ENCODE results near the gene CAPN10.

Gene CAPN10

DNA sequence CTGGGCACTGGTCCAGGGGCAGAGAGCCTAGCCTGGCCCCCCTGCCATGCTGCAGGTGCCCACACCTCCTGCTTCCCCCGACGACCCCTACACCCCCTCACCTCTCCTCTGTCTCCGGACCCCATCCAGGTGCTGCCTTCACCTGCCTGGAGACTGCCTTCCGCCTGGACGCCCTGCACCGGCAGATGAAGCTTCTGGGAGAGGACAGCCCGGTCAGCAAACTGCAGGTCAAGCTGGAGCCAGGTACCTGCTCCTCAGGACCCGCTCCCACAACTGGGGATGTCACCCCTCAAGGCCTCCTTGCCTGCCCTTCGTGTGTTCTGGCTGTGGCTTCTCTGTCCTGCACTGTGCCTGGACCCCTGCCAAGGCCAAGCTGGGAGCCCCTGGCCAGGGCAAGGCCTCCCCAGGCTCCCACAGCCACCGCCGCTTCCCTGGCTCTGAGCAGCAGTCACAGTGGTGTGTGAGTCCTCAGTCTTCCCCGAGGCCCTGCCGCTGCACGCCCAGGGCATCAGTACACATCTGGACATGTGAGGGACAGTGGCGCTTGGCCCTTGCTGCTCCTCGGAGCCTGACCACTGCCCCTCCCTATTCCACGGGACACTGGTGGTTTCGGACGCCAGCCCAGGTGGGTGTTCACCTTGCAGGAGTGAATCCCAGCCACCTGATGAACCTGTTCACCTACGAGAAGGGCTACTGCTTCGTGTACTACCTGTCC, 12.0 kb upstream of the CAPN10 start:
- no peak for DNase-seq (ENCODE audit: low read depth)

- no peak for DNase-seq (ENCODE audit: low read depth)
Measured at GRCh38 chr2:240575101-240575965, 11.2 kb upstream of the CAPN10 start.

GRCh38 chr2:240576036-240576435, 10.5 kb upstream of the CAPN10 start:
- DNase-seq (ENCODE audit: low read depth) = no peak

DNA sequence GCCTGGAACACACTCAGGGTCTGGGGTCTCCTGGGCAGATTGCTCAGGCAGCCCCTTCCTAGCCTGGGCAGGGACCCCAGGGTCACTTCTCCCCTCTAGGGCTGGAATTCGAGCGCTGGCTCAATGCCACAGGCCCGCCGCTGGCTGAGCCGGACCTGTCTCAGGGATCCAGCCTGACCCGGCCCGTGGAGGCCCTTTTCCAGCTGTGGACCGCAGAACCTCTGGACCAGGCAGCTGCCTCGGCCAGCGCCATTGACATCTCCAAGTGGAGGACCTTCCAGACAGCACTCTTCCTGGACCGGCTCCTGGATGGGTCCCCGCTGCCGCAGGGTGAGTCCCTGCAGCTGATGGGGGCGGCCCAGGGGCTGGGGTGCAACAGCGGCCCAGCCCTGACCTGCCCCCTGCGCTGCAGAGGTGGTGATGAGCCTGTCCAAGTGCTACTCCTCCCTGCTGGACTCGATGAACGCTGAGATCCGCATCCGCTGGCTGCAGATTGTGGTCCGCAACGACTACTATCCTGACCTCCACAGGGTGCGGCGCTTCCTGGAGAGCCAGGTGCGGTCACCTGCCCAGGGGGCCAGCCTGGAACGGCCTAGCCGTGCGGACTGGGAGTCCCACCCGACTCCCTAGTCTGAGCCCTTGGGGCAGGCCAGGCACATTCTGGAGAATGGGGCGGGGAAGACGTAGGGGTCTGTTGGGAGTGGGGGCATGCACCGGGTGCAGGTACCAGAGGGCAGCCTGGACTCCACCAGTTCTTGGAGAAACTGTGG, 9.9 kb upstream of the CAPN10 start:
- DNase-seq (ENCODE audit: low read depth) = no peak

DNA sequence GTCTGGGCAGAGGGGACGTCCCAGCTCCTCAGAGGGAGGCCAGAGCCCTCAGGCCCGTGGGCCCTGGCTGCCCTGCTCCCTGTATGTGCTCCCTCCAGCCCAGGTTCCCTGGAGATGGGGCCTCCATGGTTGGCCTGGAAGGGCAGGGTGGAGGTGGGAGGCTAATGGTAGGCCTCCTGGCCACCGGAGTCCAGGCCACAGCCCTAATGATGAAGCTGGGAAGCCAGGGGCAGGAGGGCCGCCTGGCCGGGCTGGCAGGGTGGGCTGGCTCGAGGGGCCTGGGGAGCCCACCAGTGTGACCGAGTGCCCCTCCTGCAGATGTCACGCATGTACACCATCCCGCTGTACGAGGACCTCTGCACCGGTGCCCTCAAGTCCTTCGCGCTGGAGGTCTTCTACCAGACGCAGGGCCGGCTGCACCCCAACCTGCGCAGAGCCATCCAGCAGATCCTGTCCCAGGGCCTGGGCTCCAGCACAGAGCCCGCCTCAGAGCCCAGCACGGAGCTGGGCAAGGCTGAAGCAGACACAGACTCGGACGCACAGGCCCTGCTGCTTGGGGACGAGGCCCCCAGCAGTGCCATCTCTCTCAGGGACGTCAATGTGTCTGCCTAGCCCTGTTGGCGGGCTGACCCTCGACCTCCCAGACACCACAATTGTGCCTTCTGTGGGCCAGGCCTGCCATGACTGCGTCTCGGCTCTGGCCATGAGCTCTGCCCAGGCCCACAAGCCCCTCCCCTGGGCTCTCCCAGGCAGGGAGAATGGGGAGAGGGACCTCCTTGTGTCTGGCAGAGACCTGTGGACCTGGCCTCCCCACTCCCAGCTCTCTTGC, 9.0 kb upstream of the CAPN10 start:
- DNase-seq (ENCODE audit: low read depth) = no peak

DNA sequence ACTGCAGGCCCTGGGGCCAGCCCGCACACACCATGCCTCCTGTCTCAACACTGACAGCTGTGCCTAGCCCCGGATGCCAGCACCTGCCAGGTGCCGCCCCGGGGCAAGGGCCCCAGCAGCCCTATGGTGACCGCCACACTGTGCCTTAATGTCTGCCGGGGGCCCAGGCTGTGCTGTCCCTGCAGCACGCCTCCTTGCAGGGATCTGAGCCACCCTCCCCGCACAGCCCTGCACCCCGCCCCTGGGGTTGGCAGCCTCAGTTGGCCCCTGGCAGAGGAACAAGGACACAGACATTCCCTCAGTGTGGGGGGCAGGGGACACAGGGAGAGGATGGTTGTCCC, 8.5 kb upstream of the CAPN10 start:
- DNase-seq (ENCODE audit: low read depth) = no peak

DNA sequence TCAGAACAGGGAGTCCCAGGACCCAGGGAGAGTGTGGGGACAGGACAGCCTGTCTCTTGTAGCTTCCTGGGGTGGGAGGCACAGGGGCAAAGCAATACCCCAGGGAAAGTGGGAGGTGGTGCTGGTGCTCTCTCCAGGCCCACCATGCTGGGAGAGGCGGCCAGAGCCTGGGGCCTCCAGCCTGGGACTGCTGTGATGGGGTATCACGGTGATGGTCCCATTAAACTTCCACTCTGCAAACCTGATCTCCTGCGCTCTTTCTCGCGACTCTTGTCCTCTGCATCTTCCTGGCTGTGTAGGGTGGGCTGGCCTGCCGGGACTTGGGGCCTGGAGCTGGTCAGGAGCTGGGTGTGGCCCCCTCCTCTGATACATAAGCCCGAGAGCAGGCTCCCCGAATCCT, 8.0 kb upstream of the CAPN10 start:
- no peak for DNase-seq (ENCODE audit: low read depth)

DNA sequence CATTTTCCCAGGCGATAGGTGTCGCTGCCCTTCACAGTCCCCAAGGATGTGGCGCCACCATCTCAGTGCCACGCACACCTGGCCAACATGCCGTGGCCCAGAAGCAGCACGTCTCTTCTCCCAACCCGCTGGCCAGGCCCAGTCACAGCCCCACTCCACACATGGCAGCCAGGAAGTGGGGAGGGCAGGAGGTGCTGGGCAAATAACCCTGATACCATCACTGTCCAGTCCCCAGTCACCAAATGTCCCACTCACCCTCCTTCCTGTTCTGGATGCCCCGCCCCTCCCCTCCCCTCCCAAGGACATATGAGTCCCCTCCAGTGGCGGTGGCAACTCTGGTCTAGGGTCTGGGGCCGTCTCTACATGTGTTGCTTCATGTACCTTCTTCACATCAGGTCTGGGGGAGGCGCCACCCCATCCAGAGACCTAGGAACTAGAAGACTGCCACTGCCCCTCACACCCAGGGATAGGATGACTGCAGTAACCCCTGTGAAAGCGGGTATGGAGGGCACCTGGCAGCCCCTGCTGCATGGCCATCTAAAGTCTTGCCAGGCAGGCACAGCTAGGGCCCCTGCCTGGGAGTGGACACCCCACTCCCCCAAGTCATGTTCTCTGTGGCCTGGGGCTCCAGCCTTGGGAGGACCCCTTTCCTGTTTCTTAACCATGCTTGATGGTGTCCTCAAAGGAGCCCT, 7.3 kb upstream of the CAPN10 start:
- DNase-seq (ENCODE audit: low read depth) = no peak

GRCh38 chr2:240579771-240580614, 6.5 kb upstream of the CAPN10 start:
- no peak for DNase-seq (ENCODE audit: low read depth)

DNA sequence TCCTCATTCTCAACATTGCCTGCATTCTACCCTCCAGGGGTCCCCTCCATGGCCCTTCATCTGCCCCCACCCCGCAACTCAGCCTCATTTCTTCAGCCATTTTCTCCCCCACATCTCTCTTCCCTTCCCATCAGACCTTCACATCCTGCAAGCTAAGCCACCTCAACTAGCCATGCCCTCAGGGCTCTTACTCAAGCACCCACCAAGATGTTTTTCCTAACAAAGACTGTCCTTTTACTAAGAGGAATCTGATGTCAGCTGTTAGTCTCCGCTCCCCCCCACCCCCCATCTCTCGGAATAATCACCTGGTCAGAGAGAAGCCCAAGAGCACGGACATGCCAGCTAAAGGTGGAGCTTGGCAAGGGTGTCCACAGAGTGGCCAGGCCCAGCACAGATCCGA, 4.7 kb upstream of the CAPN10 start:
- no peak for DNase-seq (ENCODE audit: low read depth)

DNA sequence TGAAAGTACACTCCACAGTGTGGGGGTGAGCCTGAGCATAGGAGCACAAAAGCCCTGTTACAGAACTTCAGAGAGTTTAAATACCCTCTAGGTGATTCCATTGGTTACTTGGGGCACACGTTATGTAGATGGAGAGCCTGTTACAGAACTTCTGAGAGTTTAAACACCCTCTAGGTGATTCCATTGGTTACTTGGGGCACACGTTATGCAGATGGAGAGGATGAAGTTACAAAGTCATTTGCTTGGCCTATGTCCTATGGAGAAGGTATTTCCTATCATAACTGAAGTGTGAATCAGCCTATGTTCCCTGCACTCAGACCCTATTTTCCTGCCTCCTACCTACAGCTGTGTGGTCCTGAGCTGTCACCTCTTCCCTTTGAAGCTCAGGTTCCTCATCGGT, 3.8 kb upstream of the CAPN10 start:
- no peak for DNase-seq (ENCODE audit: low read depth)

GRCh38 chr2:240583774-240584173, 2.8 kb upstream of the CAPN10 start:
- DNase-seq (ENCODE audit: low read depth) = no peak

DNA sequence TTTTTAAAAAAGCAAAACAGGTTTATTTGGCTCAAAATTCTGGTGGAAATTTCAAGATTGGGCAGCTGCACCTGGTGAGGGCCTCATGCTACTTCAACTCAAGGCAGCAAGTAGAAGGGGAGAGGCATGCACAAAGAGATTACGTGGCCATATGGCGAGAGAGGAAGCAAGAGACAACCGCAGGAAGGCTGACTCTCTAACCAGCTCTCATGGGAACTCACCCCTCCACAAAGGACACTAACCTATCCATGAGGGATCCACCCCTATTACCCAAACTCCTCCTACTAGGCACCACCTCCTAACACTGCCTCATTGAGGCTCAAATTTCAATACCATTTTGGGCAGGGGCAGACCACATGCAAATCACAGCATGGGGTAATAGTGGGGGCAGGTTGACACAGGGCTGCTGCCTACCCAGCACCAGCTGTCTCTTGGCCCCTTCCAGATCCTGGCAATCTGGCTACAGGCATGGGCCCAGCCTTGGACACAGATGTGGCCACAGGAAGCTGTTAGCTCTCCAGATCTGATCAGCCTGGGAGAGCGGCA, 2.0 kb upstream of the CAPN10 start:
- no peak for DNase-seq (ENCODE audit: low read depth)

GRCh38 chr2:240585101-240585500, 1.4 kb upstream of the CAPN10 start:
- no peak for DNase-seq (ENCODE audit: low read depth)

GRCh38 chr2:240585681-240586197, 795 bp upstream of the CAPN10 start:
- no peak for DNase-seq (ENCODE audit: low read depth)

DNA sequence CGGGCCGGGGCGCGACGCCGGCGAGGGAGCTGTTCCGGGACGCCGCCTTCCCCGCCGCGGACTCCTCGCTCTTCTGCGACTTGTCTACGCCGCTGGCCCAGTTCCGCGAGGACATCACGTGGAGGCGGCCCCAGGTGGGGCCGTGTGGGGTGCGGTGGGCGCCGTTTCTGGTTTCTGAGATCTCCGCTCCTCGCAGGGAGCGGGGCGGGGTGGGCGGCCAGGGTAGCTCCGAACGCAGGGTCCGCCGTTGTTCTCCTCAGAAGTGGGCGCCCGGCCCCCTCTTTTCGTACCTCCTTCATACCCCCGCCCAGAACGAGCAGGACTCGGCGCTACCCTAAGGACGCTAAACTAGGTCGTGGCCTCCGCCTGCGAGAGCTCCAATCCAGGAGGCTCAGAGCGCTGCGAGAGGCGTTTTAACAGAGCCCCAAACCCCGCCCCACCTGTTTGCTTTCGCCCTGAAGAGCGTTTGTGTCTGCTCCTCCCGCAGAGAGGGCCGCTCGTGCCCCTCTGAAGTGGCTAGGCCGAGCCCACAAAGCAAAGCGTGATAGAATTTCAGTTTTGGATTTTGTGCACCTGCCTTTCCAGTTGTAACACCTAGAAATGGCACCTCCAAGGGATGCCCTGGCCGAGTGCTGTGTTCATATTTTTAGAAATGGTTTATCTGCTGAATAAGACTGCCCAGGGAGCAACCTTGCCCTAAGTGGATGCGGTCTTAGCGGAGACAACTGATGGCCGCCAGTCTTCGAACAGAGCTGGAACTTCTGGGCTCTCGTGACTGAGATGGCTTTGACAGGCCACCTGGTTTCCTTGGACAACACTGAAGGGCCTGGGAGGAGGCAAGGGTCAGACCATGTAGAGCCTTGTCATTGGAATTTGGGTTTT, 626 bp downstream of the CAPN10 start:
- DNase-seq (ENCODE audit: low read depth) = no peak

GRCh38 chr2:240588006-240588655, 1.6 kb downstream of the CAPN10 start:
- DNase-seq (ENCODE audit: low read depth) = no peak

- DNase-seq (ENCODE audit: low read depth) = no peak
Measured at GRCh38 chr2:240588669-240589068, 2.1 kb downstream of the CAPN10 start.

Measured in HS-27A (cell line).